Right cardiac atrium (tissue), 5 donors: ENCODE measurements around the gene KIF13A. TPM values are rescaled to one million over a fixed set of nuclear protein-coding genes. Genes with fewer than 3 reads are reported as not detected.

Experiments used
- ATAC-seq, 2 donors: fragments of 200-7000 bp; cut with Tn5 transposase; one replicate each; pipeline versions ENCODE4 v1.8.0 to v1.9.1; 2020; ENCODE audit warnings: moderate library complexity in 2 of 2, mild to moderate bottlenecking in 1 of 2
- DNase-seq, 3 donors: peaks; one replicate each; pipeline ENCODE4 v3.0.0-alpha.2; 2020
- H3K27ac ChIP-seq: one replicate; pipeline ENCODE4 v1.5.1; 2013; ENCODE audit warnings: mild to moderate bottlenecking, low read length, control low read depth, moderate library complexity
- H3K27me3 ChIP-seq: one replicate; pipeline ENCODE4 v1.6.1; 2013; ENCODE audit not compliant: control insufficient read depth, insufficient read depth
- H3K4me1 ChIP-seq: one replicate; pipeline ENCODE4 v1.6.1; 2013; ENCODE audit warnings: low read length; ENCODE audit not compliant: control insufficient read depth, insufficient read depth
- H3K4me3 ChIP-seq: one replicate; pipeline ENCODE4 v1.5.1; 2013; ENCODE audit warnings: low read length, control low read depth
- H3K9me3 ChIP-seq: one replicate; pipeline ENCODE4 v1.6.1; 2013; ENCODE audit warnings: low read length; ENCODE audit not compliant: control insufficient read depth
- WGBS: extraction: QIAGEN DNeasy Blood & Tissue Kit; methylation state at CpG from one replicate; pipeline ENCODE4 v1.1.7; 2013; 5-methylcytosine and 5-hydroxymethylcytosine counted together
- intact Hi-C, 4 donors: fragments of 100-400 bp; cut with DNase I; formaldehyde crosslinking; loops; one replicate each; pipeline versions ENCODE4 v1.11.0 to v1.14.0; 2022 to 2023
- polyA plus RNA-seq: library from polyadenylated mRNA; stranded (reverse); fragments of 200-250 nt; gene quantifications from one replicate; pipeline ENCODE4 v1.2.3, GENCODE V29; 2013
- total RNA-seq, 4 donors: library from RNA; stranded (reverse); fragmentation: NEBNext Ultra II Directional; extraction: Animal tissue kit (Norgen Biotek cat#: 25700); gene quantifications; one replicate each; pipeline ENCODE4 v1.2.1, GENCODE V29; 2021
- donor health status: healthy with polysubstance abuse.
- donor health status: DM: no; HTN: yes; CAD: no.
- donor health status: DM: no; HTN: no; CAD: no.
- donor health status: DM: no; HTN: yes; CAD: no; lungs with severe emphysema.
- donor health status: DM: yes; HTN: yes; CAD: no.

KIF13A gene
- total and polyA plus RNA-seq, 5 donors: 27.2 to 79.6 (median 67.3) TPM

DNA sequence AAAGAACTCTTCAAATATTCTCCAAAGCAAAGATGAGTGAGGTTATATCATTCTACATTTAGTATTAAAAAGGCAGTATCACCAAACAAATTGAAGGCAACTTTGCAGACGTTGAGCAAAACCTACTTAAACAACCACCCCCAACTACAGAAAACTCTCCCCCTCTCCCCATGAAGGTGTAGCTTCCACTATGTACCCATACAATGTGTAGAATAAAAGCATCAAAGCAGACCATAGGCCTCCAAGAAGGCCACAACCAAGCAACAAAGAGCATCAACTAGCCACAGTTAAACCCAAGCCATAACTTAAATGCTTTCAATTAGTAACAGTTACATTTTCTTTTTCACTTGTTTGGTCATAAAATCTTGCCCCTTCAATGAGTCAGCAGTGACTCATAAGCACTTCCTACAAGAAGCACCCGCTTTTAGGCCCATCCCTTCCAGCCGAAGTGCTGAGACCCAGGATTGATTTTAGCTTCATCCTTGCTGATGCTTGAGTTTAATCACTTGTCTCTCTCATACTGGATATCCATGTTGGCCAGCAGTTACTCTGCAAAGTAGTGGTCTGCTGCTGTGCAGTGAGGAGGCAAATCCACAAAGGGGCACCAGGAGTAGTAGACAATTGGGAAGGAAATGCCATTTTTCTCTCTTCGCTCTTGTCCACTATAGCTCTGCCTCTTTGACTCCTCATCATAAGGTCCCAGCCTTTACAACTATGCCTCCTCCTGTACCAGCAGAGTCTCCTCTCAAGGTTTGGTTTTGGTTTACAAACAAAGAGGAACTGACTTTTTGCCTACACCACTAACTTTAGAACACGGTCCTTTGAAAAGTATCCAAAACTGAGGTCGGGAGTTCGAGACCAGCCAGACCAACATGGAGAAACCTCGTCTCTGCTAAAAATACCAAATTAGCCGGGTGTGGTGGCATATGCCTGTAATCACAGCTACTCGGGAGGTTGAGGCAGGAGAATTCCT lies 272.3 kb downstream of the KIF13A start:
- intact Hi-C loops: no loop called here
- no peaks in the 10 kb centered on the region for H3K27me3 ChIP-seq
- 67% methylated on average over 10 of the region's 10 CpGs for WGBS
- no peak overlapping the region for H3K27ac ChIP-seq
- ATAC-seq: no peak
- H3K9me3 ChIP-seq: no peaks in the 10 kb centered on the region
- no peaks in the 10 kb centered on the region for H3K4me1 ChIP-seq
- no peak for DNase-seq
- no peak overlapping the region for H3K4me3 ChIP-seq

DNA sequence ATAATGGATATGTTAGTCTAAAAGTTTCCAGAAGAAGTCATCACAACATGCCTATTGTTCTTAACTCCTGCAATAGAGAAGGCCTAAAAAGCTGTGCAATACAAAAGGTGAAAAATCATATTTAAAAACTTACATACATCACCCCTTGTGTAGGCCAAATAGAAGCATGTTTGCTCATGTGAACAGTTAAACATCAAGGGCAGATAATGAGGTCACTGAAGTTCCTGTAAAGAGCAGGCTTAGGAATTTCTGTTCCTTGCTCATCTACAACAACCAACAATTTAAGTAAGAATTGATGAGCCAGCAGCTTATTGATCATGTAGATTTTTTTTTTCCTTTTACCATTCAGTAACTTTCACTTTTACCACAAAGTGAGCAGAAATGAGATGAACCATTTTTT lies 273.3 kb downstream of the KIF13A start:
- intact Hi-C loops: no loop called here
- DNase-seq (no peak), ATAC-seq (no peak)
- H3K27ac ChIP-seq: no peak overlapping the region
- H3K4me1 ChIP-seq: no peaks in the 10 kb centered on the region
- H3K9me3 ChIP-seq: no peaks in the 10 kb centered on the region
- H3K27me3 ChIP-seq: no peaks in the 10 kb centered on the region
- H3K4me3 ChIP-seq: no peak overlapping the region

DNA sequence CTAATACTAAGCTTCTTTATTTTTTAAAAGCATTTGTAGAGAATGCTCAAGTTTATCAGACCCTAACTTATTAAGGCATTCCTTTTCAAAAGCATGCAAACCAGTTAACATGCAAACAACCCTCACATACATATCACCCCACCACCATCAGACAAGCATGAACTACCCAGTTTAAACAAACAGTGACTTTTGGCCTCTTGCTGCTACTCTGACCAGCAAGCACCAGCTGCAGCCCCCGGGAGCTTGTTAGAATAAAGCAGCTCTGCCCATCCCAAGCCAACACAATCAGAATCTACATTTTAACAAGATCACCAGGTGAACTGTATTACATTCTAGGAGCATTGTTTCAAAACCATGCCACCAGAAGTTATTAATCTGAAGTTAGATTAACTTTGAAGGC lies 274.9 kb downstream of the KIF13A start:
- Histone ChIP-seq H3K4me1 (no peaks in the 10 kb centered on the region), H3K4me3 (no peak overlapping the region), H3K27me3 (no peaks in the 10 kb centered on the region), H3K9me3 (no peaks in the 10 kb centered on the region), H3K27ac (no peak overlapping the region)
- 44% methylated on average over 1 of the region's 1 CpG for WGBS
- DNase-seq (no peak), ATAC-seq (no peak)
- intact Hi-C loops: no loop called here

DNA sequence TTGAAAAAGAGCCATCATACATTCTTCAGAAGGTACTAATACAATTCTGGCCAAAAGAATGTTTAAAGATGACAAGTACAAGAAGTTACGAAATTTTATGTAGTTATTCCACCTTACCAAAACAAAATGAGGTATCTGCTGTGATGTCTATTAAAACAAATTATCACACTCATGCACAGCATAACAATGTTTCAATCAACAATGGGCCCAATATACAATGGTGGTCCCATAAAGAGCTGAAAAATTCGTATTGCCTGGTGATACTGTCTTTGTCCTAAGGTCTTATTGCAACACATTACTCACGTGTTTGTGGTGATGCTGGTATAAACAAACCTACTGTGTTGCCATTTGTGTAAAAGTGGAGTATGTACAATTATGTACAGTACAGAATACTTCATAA lies 277.1 kb downstream of the KIF13A start:
- Histone ChIP-seq H3K9me3 (no peaks in the 10 kb centered on the region), H3K4me3 (no peak overlapping the region)
- ATAC-seq: no peak

DNA sequence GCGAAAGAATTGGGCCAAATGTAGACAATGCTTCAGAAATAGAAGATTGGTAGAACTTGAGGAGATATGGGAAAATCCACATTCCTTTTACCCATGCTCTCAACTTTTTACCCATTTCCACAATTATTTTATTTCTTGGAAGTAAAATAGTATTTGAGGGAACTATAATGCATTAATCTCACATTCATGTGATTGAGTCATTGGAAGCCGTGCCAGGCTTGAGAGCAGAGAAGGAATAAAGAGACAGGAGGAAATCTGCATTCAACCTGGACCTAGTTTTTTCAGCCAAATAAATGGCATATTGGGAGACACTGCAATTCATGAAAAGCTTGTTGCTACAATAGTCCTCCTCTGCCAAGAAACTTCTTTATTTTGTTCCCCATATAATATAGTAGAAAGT lies 278.0 kb downstream of the KIF13A start:
- intact Hi-C loops: no loop called here
- ATAC-seq (no peak), DNase-seq (no peak)
- no peaks in the 10 kb centered on the region for H3K27me3 ChIP-seq
- 89% methylated on average over 2 of the region's 2 CpGs for WGBS
- H3K9me3 ChIP-seq: no peaks in the 10 kb centered on the region
- H3K4me1 ChIP-seq: no peaks in the 10 kb centered on the region
- H3K27ac ChIP-seq: no peak overlapping the region
- no peak overlapping the region for H3K4me3 ChIP-seq

More for the DNA sequence above, 277.1 kb downstream of the KIF13A start:
- intact Hi-C loops: no loop called here
- WGBS: 65% methylated on average over 3 of the region's 3 CpGs
- Histone ChIP-seq H3K27me3 (no peaks in the 10 kb centered on the region), H3K27ac (no peak overlapping the region), H3K4me1 (no peaks in the 10 kb centered on the region)
- DNase-seq: no peak

Other genes with a start within 250 kb of the KIF13A start
- 1 to 10 TPM; 1.3 to 3.7 (median 2.7) TPM for gene NHLRC1, start 135.0 kb upstream of the KIF13A start, total RNA-seq
- 2.1 TPM for gene NHLRC1, start 135.0 kb upstream of the KIF13A start, polyA plus RNA-seq
- 10 to 100 TPM; 12.3 to 16.5 (median 13.5) TPM for gene TPMT, start 167.4 kb upstream of the KIF13A start, total RNA-seq
- 18.1 TPM for gene TPMT, start 167.4 kb upstream of the KIF13A start, polyA plus RNA-seq
- gene KDM1B, start 167.8 kb upstream of the KIF13A start, total RNA-seq: 10 to 100 TPM in 3 of 4 donors, 1 to 10 TPM in 1; 9.8 to 14.9 (median 14.6) TPM
- 4.0 TPM for gene KDM1B, start 167.8 kb upstream of the KIF13A start, polyA plus RNA-seq